ENCODE measurements around the gene TJP2.

TJP2 gene

DNA sequence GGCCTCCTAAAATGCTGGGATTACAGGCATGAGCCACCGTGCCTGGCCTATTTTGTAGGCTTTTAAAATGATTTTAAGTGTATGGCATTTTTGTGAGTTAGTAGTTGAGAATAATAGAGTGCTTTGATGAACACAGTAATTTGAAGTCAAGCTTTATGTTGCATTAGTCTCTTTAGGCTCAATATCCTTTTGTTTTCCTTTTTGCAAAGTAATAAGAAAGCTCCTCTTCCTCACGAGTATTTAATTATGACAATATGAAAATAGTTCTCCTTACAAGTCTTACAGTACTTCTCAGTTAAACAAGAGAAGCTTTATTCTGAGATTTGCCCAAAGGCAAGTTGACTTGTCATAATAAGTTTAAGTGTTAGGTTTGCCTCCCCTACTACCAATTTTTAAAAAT lies 69.0 kb downstream of the TJP2 start:
- DNase-seq = no peak
- no peak for TF ChIP-seq POLR2A (IDR thresholded peaks at IDR 0.05; ENCODE audit: low read length)

DNA sequence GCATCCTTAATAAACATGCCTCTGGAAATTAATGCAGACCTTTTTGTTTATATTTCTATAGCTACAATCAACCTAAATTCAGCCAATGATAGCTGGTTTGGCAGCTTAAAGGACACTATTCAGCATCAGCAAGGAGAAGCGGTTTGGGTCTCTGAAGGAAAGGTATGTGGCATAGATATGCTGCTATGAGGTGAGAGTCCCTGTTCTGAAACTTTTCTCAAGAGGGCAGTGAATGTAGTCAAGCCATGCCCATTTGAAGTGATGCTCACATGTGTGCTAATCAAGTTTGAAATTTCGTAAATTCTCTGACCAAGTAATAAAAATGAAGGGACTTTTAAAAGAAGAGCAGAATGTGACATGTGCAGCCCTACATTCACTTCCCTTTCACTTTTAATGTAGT lies 72.6 kb downstream of the TJP2 start:
- no peak for DNase-seq
- no peak for TF ChIP-seq POLR2A (IDR thresholded peaks at IDR 0.05; ENCODE audit: low read length)
- TF ChIP-seq GATA1 (IDR thresholded peaks at IDR 0.05; ENCODE audit: low read depth, low read length) = no peak

DNA sequence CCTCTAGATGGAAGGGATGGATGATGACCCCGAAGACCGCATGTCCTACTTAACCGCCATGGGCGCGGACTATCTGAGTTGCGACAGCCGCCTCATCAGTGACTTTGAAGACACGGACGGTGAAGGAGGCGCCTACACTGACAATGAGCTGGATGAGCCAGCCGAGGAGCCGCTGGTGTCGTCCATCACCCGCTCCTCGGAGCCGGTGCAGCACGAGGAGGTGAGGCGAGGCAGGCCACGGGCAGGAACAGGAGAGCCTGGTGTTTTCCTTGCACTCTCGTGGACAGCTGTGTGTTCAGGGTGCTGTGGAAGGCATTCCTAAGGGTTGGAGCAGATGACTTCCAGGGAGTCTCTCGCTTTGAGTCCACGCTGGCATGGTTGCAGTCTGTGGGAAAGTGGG lies 73.9 kb downstream of the TJP2 start:
- DNase-seq = no peak
- TF ChIP-seq GATA1 (IDR thresholded peaks at IDR 0.05; ENCODE audit: low read depth, low read length) (no peak), POLR2A (IDR thresholded peaks at IDR 0.05; ENCODE audit: low read length) (no peak)

DNA sequence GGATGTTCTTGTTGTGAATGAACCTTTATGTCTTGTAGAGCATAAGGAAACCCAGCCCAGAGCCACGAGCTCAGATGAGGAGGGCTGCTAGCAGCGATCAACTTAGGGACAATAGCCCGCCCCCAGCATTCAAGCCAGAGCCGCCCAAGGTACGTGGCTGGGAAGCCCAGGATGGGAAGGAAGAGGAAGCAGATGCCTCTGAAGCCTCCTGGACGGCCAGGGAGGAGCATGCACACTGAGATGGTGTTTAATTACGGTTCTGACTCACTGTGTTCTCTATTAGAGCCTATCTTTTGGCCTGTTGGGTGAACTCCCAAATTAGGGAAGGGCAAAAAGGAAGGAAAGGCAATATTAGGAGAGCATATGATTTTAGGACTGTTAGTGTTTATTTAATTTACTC lies 75.3 kb downstream of the TJP2 start:
- TF ChIP-seq GATA1 (IDR thresholded peaks at IDR 0.05; ENCODE audit: low read depth, low read length) (no peak), POLR2A (IDR thresholded peaks at IDR 0.05; ENCODE audit: low read length) (no peak)
- DNase-seq = no peak

DNA sequence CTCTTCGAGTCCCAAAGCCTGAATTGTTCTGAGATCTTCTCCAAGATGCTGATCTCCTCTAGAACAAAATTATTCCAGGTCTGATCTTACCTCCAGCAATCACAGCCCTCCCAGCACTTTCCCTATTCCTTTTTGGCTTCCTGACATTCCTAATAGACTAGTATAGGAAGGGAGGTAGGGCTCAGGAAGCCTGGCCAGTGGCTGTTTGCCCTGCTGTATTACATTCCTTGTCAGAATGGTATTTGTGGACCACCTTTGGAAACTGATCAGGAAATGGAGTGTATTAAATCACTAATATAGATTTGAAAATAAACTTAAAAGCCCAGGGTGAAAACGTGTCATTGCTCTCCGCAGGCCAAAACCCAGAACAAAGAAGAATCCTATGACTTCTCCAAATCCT lies 76.6 kb downstream of the TJP2 start:
- DNase-seq = no peak
- no peak for TF ChIP-seq GATA1 (IDR thresholded peaks at IDR 0.05; ENCODE audit: low read depth, low read length)
- TF ChIP-seq POLR2A (IDR thresholded peaks at IDR 0.05; ENCODE audit: low read length) = no peak

DNA sequence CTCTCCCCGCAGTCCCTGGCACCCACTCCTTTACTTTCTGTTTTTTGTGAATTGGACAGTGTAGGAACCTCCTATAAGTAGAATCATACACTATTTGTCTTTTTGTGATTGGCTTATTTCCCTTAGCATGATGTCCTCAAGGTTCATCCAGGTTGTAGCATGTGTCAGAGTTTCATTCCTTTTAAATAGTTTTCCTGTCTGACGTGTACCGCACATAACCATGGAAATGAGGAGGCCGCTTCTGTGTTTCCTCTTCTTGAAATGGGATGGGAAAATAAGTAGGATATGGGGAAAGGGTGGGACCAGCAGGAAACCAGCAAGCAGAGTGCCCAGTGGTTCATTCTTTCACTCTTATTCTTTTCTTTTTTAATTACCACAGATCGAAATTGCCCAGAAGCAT lies 78.4 kb downstream of the TJP2 start:
- no peak for TF ChIP-seq POLR2A (IDR thresholded peaks at IDR 0.05; ENCODE audit: low read length)
- no peak for TF ChIP-seq GATA1 (IDR thresholded peaks at IDR 0.05; ENCODE audit: low read depth, low read length)
- no peak for DNase-seq

DNA sequence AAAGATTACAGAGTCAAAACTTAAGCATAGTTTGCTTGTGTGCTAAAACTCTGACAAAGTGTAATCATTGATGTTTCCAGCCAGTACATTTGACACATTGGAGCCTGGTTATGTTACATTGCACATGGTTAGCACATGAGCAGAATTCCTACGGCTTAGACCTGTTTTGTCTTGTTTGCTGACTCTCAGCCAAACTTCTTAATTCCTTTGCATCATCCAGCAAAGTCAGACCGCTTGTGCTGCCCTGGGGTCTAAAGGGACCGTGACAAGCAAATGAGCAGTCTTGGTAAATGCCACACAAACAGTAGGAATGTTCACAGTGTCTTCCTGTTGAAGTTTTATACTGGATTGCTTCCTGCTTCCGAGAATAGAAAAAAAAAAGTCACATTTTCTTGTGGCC lies 79.0 kb downstream of the TJP2 start:
- DNase-seq = no peak
- TF ChIP-seq GATA1 (IDR thresholded peaks at IDR 0.05; ENCODE audit: low read depth, low read length) (no peak), POLR2A (IDR thresholded peaks at IDR 0.05; ENCODE audit: low read length) (no peak)

DNA sequence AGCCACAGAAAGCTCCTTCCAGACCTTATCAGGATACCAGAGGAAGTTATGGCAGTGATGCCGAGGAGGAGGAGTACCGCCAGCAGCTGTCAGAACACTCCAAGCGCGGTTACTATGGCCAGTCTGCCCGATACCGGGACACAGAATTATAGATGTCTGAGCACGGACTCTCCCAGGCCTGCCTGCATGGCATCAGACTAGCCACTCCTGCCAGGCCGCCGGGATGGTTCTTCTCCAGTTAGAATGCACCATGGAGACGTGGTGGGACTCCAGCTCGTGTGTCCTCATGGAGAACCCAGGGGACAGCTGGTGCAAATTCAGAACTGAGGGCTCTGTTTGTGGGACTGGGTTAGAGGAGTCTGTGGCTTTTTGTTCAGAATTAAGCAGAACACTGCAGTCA lies 80.1 kb downstream of the TJP2 start:
- TF ChIP-seq GATA1 (IDR thresholded peaks at IDR 0.05; ENCODE audit: low read depth, low read length) (no peak), POLR2A (IDR thresholded peaks at IDR 0.05; ENCODE audit: low read length) (no peak)
- DNase-seq = no peak

DNA sequence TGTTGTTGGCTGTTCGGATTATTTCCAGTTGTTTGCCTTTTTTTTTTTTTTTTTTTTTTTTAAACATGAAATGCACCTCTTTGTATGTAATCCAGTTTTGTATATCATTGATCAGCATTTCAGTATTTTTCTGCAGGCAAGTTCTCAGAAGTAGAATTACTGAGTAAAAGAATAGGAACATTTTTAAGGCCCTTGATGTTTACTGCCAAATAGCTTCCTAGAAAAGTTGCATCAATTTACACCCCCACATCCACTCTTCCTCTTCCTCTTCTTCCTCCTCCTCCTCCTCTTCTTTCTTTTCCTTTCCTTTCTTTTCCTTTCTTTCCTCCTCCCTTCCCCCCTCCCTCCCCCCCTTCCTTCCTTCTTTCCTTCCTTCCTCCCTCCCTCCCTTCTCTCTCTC lies 81.5 kb downstream of the TJP2 start:
- TF ChIP-seq GATA1 (IDR thresholded peaks at IDR 0.05; ENCODE audit: low read depth, low read length) (no peak), POLR2A (IDR thresholded peaks at IDR 0.05; ENCODE audit: low read length) (no peak)
- no peak for DNase-seq

DNA sequence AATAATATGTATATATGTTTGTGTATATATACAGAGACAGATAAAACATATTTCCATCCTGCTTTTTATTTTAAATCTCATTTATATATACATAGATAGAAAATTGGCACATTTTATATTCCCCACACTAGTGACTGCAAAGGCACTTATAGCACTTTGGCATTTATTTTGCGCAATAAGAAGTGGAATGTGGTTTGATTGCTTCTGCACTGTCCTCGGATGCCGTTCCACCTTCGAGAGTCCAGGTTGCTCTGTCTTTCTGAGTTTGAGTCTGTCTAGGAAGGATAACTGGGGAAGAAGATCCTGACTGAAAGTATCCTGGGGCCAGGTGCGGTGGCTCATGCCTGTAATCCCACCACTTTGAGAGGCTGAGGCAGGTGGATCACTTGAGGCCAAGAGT lies 84.5 kb downstream of the TJP2 start:
- TF ChIP-seq POLR2A (IDR thresholded peaks at IDR 0.05; ENCODE audit: low read length) = no peak
- TF ChIP-seq GATA1 (IDR thresholded peaks at IDR 0.05; ENCODE audit: low read depth, low read length) = no peak
- no peak for DNase-seq

DNA sequence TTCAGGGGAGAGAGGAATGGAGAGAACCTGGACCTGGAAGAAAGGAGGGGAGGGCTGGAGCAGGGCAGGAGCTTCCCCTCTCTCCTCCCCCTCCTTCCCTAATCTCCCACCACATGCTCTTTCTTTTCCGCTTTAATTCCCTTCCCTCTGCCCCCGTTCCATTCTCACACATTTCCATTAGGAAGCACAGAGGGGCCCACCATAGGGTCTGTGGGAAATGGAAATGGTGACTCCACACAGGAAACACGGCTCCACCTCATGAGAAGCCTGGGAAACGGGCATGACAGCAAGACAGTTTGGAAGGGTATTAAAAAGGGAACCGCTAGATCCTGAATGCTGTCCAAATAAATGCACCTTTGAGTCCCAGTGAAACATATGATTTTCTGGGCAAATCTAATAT lies 86.1 kb downstream of the TJP2 start:
- DNase-seq = no peak
- TF ChIP-seq POLR2A (IDR thresholded peaks at IDR 0.05; ENCODE audit: low read length) (no peak), GATA1 (IDR thresholded peaks at IDR 0.05; ENCODE audit: low read depth, low read length) (no peak)

DNA sequence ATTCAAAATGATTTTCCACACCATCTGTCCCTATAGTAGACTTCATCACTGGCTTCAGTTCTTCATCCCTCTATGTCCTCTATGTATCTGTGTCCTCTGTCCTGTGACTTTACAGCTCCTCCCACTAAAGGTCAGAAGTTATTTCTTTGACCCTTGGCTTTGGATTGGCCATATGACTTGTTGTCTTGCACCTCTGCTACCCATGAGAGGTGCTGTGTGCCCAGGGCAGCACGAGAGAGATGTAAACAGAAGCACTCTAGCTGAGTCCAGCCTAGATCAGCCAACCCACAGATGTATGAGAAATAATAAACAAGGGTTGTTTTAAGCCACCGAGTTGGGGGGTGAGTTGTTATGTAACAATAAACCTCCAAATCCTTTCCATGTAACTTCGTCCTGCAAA lies 87.6 kb downstream of the TJP2 start:
- no peak for DNase-seq
- no peak for TF ChIP-seq POLR2A (IDR thresholded peaks at IDR 0.05; ENCODE audit: low read length)
- TF ChIP-seq GATA1 (IDR thresholded peaks at IDR 0.05; ENCODE audit: low read depth, low read length) = no peak

DNA sequence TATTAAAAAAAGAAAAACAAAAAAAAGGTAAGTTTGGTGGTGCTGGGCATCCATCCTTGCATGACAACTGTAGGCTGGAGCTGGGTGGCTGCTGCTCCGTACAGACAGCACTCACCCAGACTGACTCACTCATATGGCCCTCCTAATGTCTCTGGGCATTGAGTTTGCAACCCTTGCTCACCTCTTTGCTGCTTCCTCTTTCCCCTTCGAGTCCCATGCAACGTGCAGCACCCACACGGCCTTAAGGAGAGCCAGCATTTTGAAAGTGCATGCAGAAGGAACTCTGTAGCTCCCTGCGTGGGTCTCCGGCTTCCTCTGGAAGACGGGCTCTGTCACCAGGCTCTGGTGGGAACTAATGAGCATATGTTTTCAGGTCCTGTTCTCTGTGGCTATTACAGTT lies 90.4 kb downstream of the TJP2 start:
- no peak for DNase-seq
- TF ChIP-seq GATA1 (IDR thresholded peaks at IDR 0.05; ENCODE audit: low read depth, low read length) = no peak
- no peak for TF ChIP-seq POLR2A (IDR thresholded peaks at IDR 0.05; ENCODE audit: low read length)

DNA sequence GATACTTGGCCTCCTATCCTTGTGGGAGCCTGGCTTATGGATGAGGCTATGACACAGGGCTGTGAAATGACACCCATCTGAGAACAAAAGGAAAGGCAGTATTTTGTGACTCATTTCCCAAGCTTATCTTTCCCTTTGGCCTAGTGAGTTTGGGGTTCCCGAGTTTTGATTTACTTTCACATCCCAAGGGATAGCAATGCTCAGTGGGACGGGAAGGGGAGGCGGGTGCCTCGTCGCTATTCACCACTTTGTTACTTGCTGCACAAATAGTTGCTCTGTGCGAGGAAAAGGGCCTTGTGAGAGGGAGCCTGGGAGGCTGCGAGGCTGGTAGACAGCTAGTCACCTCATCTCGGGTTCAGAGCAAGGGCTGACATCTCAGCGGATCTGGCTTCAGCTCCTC lies 91.8 kb downstream of the TJP2 start:
- no peak for DNase-seq
- no peak for TF ChIP-seq GATA1 (IDR thresholded peaks at IDR 0.05; ENCODE audit: low read depth, low read length)
- no peak for TF ChIP-seq POLR2A (IDR thresholded peaks at IDR 0.05; ENCODE audit: low read length)

DNA sequence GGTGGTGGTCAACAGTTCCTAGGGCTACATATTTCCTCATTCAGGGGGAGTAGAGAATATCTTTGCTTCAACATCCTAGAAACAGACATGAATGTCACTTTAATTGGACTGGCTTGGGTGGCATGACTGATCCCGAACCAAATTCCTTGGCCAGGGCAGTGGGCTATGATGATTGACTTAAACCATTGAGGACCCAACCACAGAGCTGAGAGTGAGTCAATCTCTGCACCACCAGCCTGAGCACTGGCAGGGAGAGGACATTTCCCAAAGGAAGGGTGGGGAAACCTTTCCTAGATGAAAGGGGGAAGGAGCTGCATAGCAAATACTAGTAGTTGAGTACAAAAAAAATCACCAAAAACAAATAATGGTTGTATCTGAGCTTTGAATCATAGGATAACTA lies 98.1 kb downstream of the TJP2 start:
- no peak for TF ChIP-seq GATA1 (IDR thresholded peaks at IDR 0.05; ENCODE audit: low read depth, low read length)
- no peak for TF ChIP-seq POLR2A (IDR thresholded peaks at IDR 0.05; ENCODE audit: low read length)
- DNase-seq = no peak

DNA sequence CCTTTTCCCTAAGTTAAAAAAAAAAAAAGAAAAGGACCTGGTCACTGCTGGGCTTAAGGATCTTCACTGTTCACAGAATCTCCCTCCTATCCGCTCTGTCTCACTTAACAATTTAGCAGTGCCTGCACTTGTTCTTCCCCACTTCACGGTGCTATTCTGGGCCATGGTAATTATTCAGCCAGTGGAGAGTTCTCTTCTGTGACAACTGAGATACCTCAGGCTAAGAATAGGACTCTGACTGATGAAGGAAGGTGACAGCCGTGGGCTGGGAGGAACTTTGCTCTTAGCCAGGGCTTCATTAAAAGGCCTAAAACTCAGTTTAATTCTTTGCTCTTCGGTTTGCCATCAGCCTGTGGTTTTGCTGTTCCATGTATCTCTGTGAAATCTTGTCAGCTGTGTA lies 99.1 kb downstream of the TJP2 start:
- no peak for DNase-seq
- TF ChIP-seq GATA1 (IDR thresholded peaks at IDR 0.05; ENCODE audit: low read depth, low read length) (no peak), POLR2A (IDR thresholded peaks at IDR 0.05; ENCODE audit: low read length) (no peak)
